Esophagus (tissue), 2 donors: ENCODE data around the gene AAR2. TPM values are rescaled to one million over a fixed set of nuclear protein-coding genes. Genes with fewer than 3 reads are reported as not detected.

ENCODE experiments used
- H3K27ac ChIP-seq, 2 donors: one replicate each; pipeline ENCODE4 v1.5.1; 2013; ENCODE audit warnings: low read depth in 2 of 2, mild to moderate bottlenecking in 2 of 2, inconsistent platforms in 1 of 2, low read length in 1 of 2, moderate library complexity in 1 of 2
- H3K27me3 ChIP-seq, 2 donors: one replicate each; pipeline ENCODE4 v1.6.1; 2013; ENCODE audit warnings: low read length in 2 of 2, control low read depth in 1 of 2, mild to moderate bottlenecking in 1 of 2; ENCODE audit not compliant: insufficient read depth in 2 of 2, control insufficient read depth in 1 of 2
- H3K36me3 ChIP-seq, 2 donors: one replicate each; pipeline ENCODE4 v1.6.1; 2013; ENCODE audit warnings: low read length in 1 of 2; ENCODE audit not compliant: control insufficient read depth in 2 of 2, insufficient read depth in 2 of 2
- H3K4me1 ChIP-seq, 2 donors: one replicate each; pipeline ENCODE4 v1.6.1; 2013; ENCODE audit warnings: low read length in 1 of 2; ENCODE audit not compliant: control insufficient read depth in 2 of 2, insufficient read depth in 2 of 2
- H3K4me3 ChIP-seq, 2 donors: one replicate each; pipeline ENCODE4 v1.5.1; 2013; ENCODE audit warnings: low read length in 2 of 2, mild to moderate bottlenecking in 2 of 2, low read depth in 1 of 2, moderate library complexity in 1 of 2
- H3K9me3 ChIP-seq, 2 donors: one replicate each; pipeline ENCODE4 v1.6.1; 2013; ENCODE audit warnings: mild to moderate bottlenecking in 2 of 2, low read depth in 1 of 2, low read length in 1 of 2, moderate library complexity in 1 of 2; ENCODE audit not compliant: control insufficient read depth in 2 of 2, insufficient read depth in 1 of 2
- WGBS, 2 donors: extraction: QIAGEN DNeasy Blood & Tissue Kit; methylation state at CpG; one replicate each; pipeline ENCODE4 v1.1.7; 2013; 5-methylcytosine and 5-hydroxymethylcytosine counted together
- polyA plus RNA-seq, 2 donors: library from polyadenylated mRNA; stranded (reverse); fragments of 200-250 nt; gene quantifications; one replicate each; pipeline ENCODE4 v1.2.3, GENCODE V29; 2013
- donor health status: healthy with polysubstance abuse.
- donor health status: Bipolar disorder and iron deficiency.

Gene AAR2
- polyA plus RNA-seq, 2 donors: 8.4 to 16.5 TPM

- H3K27ac ChIP-seq: no peak overlapping the region
- 80 to 82% methylated on average over 11 of the region's 11 CpGs for WGBS, 2 donors
- H3K4me1 ChIP-seq: no peaks in the 10 kb centered on the region
- H3K27me3 ChIP-seq: no peaks in the 10 kb centered on the region
- no peaks in the 10 kb centered on the region for H3K9me3 ChIP-seq
- no peak overlapping the region for H3K4me3 ChIP-seq
- no peaks in the 10 kb centered on the region for H3K36me3 ChIP-seq
Observed at GRCh38 chr20:36285746-36286447, 49.6 kb downstream of the AAR2 start.

- H3K27me3 ChIP-seq: no peaks in the 10 kb centered on the region
- no peak overlapping the region for H3K4me3 ChIP-seq
- no peaks in the 10 kb centered on the region for H3K9me3 ChIP-seq
- H3K36me3 ChIP-seq: no peaks in the 10 kb centered on the region
- 49 to 56% methylated on average over 5 of the region's 5 CpGs for WGBS, 2 donors
- no peak overlapping the region for H3K27ac ChIP-seq
- no peaks in the 10 kb centered on the region for H3K4me1 ChIP-seq
Observed at GRCh38 chr20:36297656-36298055, 61.4 kb downstream of the AAR2 start.

- Histone ChIP-seq H3K9me3 (no peaks in the 10 kb centered on the region), H3K4me3 (no peak overlapping the region), H3K27me3 (peaks cover 0 to 2% of the 10 kb centered on the region in 2 donors), H3K27ac (no peak overlapping the region), H3K4me1 (no peaks in the 10 kb centered on the region), H3K36me3 (no peaks in the 10 kb centered on the region)
- WGBS, 2 donors: 76 to 85% methylated on average over 3 of the region's 3 CpGs
Observed at GRCh38 chr20:36298061-36298460, 61.8 kb downstream of the AAR2 start.

- H3K36me3 ChIP-seq: no peaks in the 10 kb centered on the region
- peaks cover 0 to 8% of the 10 kb centered on the region in 2 donors for H3K27me3 ChIP-seq
- H3K4me3 ChIP-seq: no peak overlapping the region
- WGBS, 2 donors: 80 to 86% methylated on average over 11 of the region's 11 CpGs
- H3K4me1 ChIP-seq: no peaks in the 10 kb centered on the region
- H3K9me3 ChIP-seq: no peaks in the 10 kb centered on the region
- no peak overlapping the region for H3K27ac ChIP-seq
Observed at GRCh38 chr20:36298795-36299339, 62.6 kb downstream of the AAR2 start.

GRCh38 chr20:36299459-36299858 is 63.2 kb downstream of the AAR2 start:
- Histone ChIP-seq H3K9me3 (no peaks in the 10 kb centered on the region), H3K36me3 (no peaks in the 10 kb centered on the region), H3K27me3 (peaks cover 0 to 9% of the 10 kb centered on the region in 2 donors), H3K27ac (no peak overlapping the region), H3K4me3 (no peak overlapping the region), H3K4me1 (no peaks in the 10 kb centered on the region)
- 65 to 70% methylated on average over 4 of the region's 4 CpGs for WGBS, 2 donors

- H3K4me1 ChIP-seq: peaks cover 4% of the 10 kb centered on the region in 2 donors
- no peaks in the 10 kb centered on the region for H3K36me3 ChIP-seq
- peaks cover 0 to 15% of the 10 kb centered on the region in 2 donors for H3K27me3 ChIP-seq
- H3K27ac ChIP-seq: no peak overlapping the region
- no peak overlapping the region for H3K4me3 ChIP-seq
- WGBS, 2 donors: 62 to 66% methylated on average over 7 of the region's 7 CpGs
- H3K9me3 ChIP-seq: no peaks in the 10 kb centered on the region
Observed at GRCh38 chr20:36301359-36302119, 65.3 kb downstream of the AAR2 start.

GRCh38 chr20:36303020-36303595 is 66.8 kb downstream of the AAR2 start:
- WGBS, 2 donors: 29% methylated on average over 14 of the region's 14 CpGs
- Histone ChIP-seq H3K27ac (no peak overlapping the region), H3K36me3 (no peaks in the 10 kb centered on the region), H3K4me3 (no peak overlapping the region), H3K4me1 (peaks cover 5 to 6% of the 10 kb centered on the region in 2 donors), H3K27me3 (peaks cover 0 to 27% of the 10 kb centered on the region in 2 donors), H3K9me3 (no peaks in the 10 kb centered on the region)

GRCh38 chr20:36303831-36304230 is 67.6 kb downstream of the AAR2 start:
- WGBS, 2 donors: 38 to 45% methylated on average over 1 of the region's 1 CpG
- no peak overlapping the region for H3K27ac ChIP-seq
- no peaks in the 10 kb centered on the region for H3K36me3 ChIP-seq
- H3K4me1 ChIP-seq: peaks cover 5 to 6% of the 10 kb centered on the region in 2 donors
- peaks cover 0 to 30% of the 10 kb centered on the region in 2 donors for H3K27me3 ChIP-seq
- H3K9me3 ChIP-seq: no peaks in the 10 kb centered on the region
- H3K4me3 ChIP-seq: no peak overlapping the region

GRCh38 chr20:36304786-36305495 is 68.7 kb downstream of the AAR2 start:
- Histone ChIP-seq H3K27me3 (peaks cover 0 to 30% of the 10 kb centered on the region in 2 donors), H3K4me1 (peaks cover 5 to 6% of the 10 kb centered on the region in 2 donors)

More at GRCh38 chr20:36304786-36305495, 68.7 kb downstream of the AAR2 start:
- no peak overlapping the region for H3K4me3 ChIP-seq
- no peaks in the 10 kb centered on the region for H3K9me3 ChIP-seq
- no peak overlapping the region for H3K27ac ChIP-seq
- no peaks in the 10 kb centered on the region for H3K36me3 ChIP-seq
- 32 to 38% methylated on average over 10 of the region's 10 CpGs for WGBS, 2 donors
